GM13977 (cell line): ENCODE measurements around the gene TP53BP1.

Experiments used
- DNase-seq: peaks from one replicate; pipeline ENCODE4 v3.0.0; 2012; ENCODE audit warnings: low spot score
- in situ Hi-C: fragments of 300-500 bp; cut with MboI; formaldehyde crosslinking; loops from one replicate; pipeline ENCODE4 v1.12.0; 2022; ENCODE audit warnings: low sequenced_read_pairs, low pct_unique_long_range_greater_than_20kb, mixed read lengths, inconsistent platforms; ENCODE audit not compliant: unreplicated experiment
- TF ChIP-seq, protein P1 (sequence below): IDR thresholded peaks from 2 replicates; pipeline ENCODE4 v1.5.1; 2012; ENCODE audit warnings: mild to moderate bottlenecking, control low read depth; ENCODE audit not compliant: insufficient read depth; ENCODE audit errors: extremely low read depth, missing control alignments

Gene TP53BP1

DNA sequence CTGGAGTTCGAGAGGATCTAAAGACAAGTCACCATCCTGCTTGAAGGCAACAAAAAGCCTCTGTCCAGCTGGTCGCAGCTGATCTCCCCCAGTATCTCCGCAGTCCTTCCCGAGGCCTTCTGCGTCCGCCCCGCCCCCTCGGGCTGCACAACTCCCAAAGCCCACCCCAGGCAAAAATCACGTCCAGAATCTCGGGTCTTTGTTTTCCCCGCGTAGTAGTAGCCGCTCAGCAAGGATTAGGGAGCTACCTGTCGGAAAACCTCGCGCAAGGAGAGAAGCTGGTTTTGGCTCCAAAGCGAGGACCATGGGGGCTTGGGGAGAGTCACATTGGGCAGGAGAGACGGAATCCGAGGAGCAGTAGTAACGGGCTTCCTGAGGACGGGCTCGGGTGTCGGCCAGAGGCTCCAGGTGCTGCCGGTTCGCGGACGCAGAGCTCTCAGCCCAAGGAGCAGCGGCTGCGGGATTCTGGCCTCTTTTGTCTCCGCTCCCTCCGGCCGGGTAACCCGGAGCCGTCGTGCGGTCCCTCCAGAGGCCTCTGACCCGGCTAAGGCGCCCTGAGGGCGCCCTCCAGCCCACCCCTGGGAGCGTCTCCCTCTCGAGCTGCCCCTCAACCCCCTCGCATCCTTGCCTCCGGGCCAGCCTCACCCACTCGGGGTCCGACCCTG, 122.5 kb downstream of the TP53BP1 start:
- DNase-seq: no peak
- TF ChIP-seq, protein P1, sequence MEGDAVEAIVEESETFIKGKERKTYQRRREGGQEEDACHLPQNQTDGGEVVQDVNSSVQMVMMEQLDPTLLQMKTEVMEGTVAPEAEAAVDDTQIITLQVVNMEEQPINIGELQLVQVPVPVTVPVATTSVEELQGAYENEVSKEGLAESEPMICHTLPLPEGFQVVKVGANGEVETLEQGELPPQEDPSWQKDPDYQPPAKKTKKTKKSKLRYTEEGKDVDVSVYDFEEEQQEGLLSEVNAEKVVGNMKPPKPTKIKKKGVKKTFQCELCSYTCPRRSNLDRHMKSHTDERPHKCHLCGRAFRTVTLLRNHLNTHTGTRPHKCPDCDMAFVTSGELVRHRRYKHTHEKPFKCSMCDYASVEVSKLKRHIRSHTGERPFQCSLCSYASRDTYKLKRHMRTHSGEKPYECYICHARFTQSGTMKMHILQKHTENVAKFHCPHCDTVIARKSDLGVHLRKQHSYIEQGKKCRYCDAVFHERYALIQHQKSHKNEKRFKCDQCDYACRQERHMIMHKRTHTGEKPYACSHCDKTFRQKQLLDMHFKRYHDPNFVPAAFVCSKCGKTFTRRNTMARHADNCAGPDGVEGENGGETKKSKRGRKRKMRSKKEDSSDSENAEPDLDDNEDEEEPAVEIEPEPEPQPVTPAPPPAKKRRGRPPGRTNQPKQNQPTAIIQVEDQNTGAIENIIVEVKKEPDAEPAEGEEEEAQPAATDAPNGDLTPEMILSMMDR: no peak
- in situ Hi-C loops: no loop called here

DNA sequence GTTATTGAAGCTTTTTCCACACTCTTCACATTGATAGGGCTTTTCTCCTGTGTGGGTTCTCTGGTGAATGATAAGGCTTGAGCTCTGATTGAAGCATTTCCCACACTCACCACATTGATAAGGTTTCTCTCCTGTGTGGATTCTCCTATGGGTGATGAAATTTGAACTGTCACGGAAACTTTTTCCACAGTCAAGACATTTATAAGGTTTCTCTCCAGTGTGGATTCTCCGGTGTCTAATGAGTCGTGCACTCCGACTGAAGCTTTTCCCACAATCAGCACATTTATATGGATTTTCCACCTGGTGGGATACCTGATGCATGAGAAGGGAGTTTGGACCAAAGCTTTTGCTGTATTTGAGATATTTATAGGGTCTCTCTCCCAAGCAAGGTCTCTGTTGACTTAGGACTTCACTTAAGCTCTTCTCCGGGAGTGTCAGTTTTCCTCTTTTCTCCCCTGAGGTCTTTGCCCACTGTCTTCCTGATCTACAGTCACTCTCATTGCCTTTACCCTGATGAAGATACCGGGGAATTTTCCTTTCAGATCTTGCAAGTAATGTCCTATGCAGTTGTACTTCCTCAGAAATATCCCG, 131.5 kb downstream of the TP53BP1 start:
- no peak for DNase-seq

DNA sequence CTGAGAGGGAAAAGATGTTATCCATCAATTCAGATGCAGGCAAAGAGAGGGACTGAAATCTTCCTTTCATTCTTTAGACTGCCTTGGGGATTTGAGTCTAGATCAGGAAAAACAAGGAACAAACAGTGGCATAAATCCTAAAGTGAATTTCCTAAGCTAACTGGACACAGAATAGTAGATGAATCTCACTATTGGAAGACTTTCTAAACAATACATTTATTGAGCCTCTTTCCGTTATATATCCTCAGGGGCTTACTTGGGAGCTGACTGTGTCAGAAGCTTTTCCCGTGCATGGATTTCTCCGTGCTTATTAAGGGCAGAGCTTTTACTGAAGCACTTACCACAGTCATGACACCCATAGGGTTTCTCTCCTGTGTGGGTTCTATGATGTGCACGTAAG, 132.1 kb downstream of the TP53BP1 start:
- in situ Hi-C loops: no loop called here
- no peak for DNase-seq
- TF ChIP-seq, protein P1: no peak

More for the DNA sequence above, 131.5 kb downstream of the TP53BP1 start:
- in situ Hi-C loops: no loop called here
- TF ChIP-seq, protein P1: no peak
